HepG2 (cell line): ENCODE results near the gene CTSW. TPM values are rescaled to one million over a fixed set of nuclear protein-coding genes. Genes with fewer than 3 reads are reported as not detected.
A peak's percentile ranks its signal among the peaks of the same experiment; 100 is the strongest.

Source experiments
- BORCS8-MEF2B ChIP-seq: sonication (generic); formaldehyde crosslinking; IDR thresholded peaks from 2 replicates; pipeline ENCODE4 v1.8.0; 2022; ENCODE audit warnings: mild to moderate bottlenecking, missing genetic modification reagents
- FOXA1 ChIP-seq, 2 experiments: fragments of 450-650 bp in 1 of 2; sonication (generic) in 1 of 2; formaldehyde crosslinking in 1 of 2; IDR thresholded peaks; 2 replicates each; pipeline versions ENCODE4 v1.4.0 to v1.6.1; 2016 to 2020; ENCODE audit warnings: missing genetic modification reagents in 1 of 2
- HOXA5 ChIP-seq: sonication (generic); formaldehyde crosslinking; IDR thresholded peaks from 2 replicates; pipeline ENCODE4 v1.4.0; 2020; ENCODE audit warnings: missing genetic modification reagents
- KDM2A ChIP-seq: sonication (generic); formaldehyde crosslinking; IDR thresholded peaks from 2 replicates; pipeline ENCODE4 v1.4.0; 2020; ENCODE audit warnings: low read depth, missing genetic modification reagents, borderline replicate concordance
- POLR2G ChIP-seq: fragments of 200-400 bp; formaldehyde crosslinking; IDR thresholded peaks from 2 replicates; pipeline ENCODE4 v1.6.1; 2018; ENCODE audit warnings: mild to moderate bottlenecking, low read depth, low read length, moderate library complexity
- TBX2 ChIP-seq: sonication (generic); formaldehyde crosslinking; IDR thresholded peaks from 2 replicates; pipeline ENCODE4 v1.5.0; 2020; ENCODE audit warnings: missing genetic modification reagents, mild to moderate bottlenecking, borderline replicate concordance
- ZFY ChIP-seq: sonication (generic); formaldehyde crosslinking; IDR thresholded peaks from 2 replicates; pipeline ENCODE4 v1.4.0; 2020; ENCODE audit warnings: missing genetic modification reagents
- ZMYM3 ChIP-seq: sonication (generic); formaldehyde crosslinking; IDR thresholded peaks from 2 replicates; pipeline ENCODE4 v1.5.1; 2020; ENCODE audit warnings: mild to moderate bottlenecking, missing genetic modification reagents
- ZMYM4 ChIP-seq: sonication (generic); formaldehyde crosslinking; IDR thresholded peaks from 2 replicates; pipeline ENCODE4 v1.8.1; 2023; ENCODE audit warnings: mild to moderate bottlenecking, missing genetic modification reagents
- ZNF205 ChIP-seq: IDR thresholded peaks from 2 replicates; pipeline ENCODE4 v1.6.1; 2018; ENCODE audit warnings: missing biosample characterization, missing genetic modification reagents
- ZNF724P ChIP-seq: sonication (generic); formaldehyde crosslinking; IDR thresholded peaks from 2 replicates; pipeline ENCODE4 v1.8.0; 2022; ENCODE audit warnings: missing genetic modification reagents, borderline replicate concordance
- polyA plus RNA-seq, 8 experiments: library from polyadenylated mRNA; depleted of rRNA in 3 of 8; stranded (reverse) in 7 of 8; unstranded in 1 of 8; fragments of >200 nt; fragmentation: Illumina TruSeq in 4 of 8; extraction: Trizol in 4 of 8; gene quantifications; 2 replicates each; pipeline versions ENCODE4 v1.2.1 to v1.2.3, GENCODE V29; 2011 to 2016; ENCODE audit warnings: low read depth in 4 of 8, missing spikeins in 1 of 8, mixed read lengths in 1 of 8; ENCODE audit not compliant: insufficient read depth in 1 of 8
- total RNA-seq, 5 experiments: library from RNA; depleted of rRNA; stranded (reverse); fragments of >200 nt; fragmentation: Illumina TruSeq; extraction: Trizol; gene quantifications; 2 replicates each; pipeline ENCODE4 v1.2.3, GENCODE V29; 2016; ENCODE audit warnings: low read depth in 1 of 5
- TF ChIP-seq, protein P1 (sequence below): sonication (generic); formaldehyde crosslinking; IDR thresholded peaks from 2 replicates; pipeline ENCODE4 v1.5.1; 2020; ENCODE audit warnings: mild to moderate bottlenecking, missing genetic modification reagents
- TF ChIP-seq, protein P2 (sequence below): sonication (generic); formaldehyde crosslinking; IDR thresholded peaks from 2 replicates; pipeline ENCODE4 v1.4.0; 2020; ENCODE audit warnings: mild to moderate bottlenecking, missing genetic modification reagents
- TF ChIP-seq, protein P3 (sequence below): sonication (generic); formaldehyde crosslinking; IDR thresholded peaks from 2 replicates; pipeline ENCODE4 v1.5.0; 2020; ENCODE audit warnings: mild to moderate bottlenecking, missing genetic modification reagents, borderline replicate concordance

CTSW gene
- total and polyA plus RNA-seq, 2 of the 13 experiments (the other 11 are each of a cell fraction or from before 2014, with no cell fraction given), result 0.09 TPM; not detected in 1

DNA sequence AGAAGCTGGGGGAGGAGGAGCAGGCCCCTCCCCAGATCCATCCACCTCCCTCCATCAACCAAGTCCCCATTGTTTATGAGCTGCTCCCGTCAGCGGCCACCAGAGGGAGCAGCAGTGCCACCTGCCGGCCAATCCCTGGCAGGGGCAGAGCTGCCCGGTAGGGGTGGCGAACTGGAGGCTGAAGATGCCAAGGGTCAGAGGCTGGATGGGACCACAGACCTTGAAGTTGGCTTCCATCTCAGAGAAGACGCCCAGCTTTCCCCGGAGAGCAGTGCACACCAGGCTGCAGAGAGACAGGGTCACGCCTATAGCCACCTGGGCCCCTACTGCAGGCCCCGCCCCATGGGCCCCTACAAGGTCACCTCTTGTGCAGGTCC lies 5.1 kb downstream of the CTSW start (continued):
- TF ChIP-seq ZNF205 (peak; percentile 69; the same call in 1 of the 2 replicates), ZMYM4 (peak; percentile 23; the same call in 1 of the 2 replicates), POLR2G (no peak), TBX2 (peak; percentile 28; the same call in 1 of the 2 replicates), HOXA5 (CRISPR knock-in tag) (0 out of 2 replicates have a peak, but pooled peaks have one; percentile 47), BORCS8-MEF2B (peak; percentile 28; the same call in 1 of the 2 replicates), ZMYM3 (CRISPR knock-in tag) (0 out of 2 replicates have a peak, but pooled peaks have one; percentile 37), ZNF724P (0 out of 2 replicates have a peak, but pooled peaks have one; percentile 46), FOXA1 (IDR thresholded peaks at IDR 0.05) (no peak), FOXA1 (CRISPR knock-in tag; IDR thresholded peaks at IDR 0.05) (peak; percentile 48; the same call in 1 of the 2 replicates), ZFY (CRISPR knock-in tag) (peak; percentile 21; the same call in 1 of the 2 replicates), KDM2A (CRISPR knock-in tag) (peak; percentile 78)
- TF ChIP-seq, protein P1, sequence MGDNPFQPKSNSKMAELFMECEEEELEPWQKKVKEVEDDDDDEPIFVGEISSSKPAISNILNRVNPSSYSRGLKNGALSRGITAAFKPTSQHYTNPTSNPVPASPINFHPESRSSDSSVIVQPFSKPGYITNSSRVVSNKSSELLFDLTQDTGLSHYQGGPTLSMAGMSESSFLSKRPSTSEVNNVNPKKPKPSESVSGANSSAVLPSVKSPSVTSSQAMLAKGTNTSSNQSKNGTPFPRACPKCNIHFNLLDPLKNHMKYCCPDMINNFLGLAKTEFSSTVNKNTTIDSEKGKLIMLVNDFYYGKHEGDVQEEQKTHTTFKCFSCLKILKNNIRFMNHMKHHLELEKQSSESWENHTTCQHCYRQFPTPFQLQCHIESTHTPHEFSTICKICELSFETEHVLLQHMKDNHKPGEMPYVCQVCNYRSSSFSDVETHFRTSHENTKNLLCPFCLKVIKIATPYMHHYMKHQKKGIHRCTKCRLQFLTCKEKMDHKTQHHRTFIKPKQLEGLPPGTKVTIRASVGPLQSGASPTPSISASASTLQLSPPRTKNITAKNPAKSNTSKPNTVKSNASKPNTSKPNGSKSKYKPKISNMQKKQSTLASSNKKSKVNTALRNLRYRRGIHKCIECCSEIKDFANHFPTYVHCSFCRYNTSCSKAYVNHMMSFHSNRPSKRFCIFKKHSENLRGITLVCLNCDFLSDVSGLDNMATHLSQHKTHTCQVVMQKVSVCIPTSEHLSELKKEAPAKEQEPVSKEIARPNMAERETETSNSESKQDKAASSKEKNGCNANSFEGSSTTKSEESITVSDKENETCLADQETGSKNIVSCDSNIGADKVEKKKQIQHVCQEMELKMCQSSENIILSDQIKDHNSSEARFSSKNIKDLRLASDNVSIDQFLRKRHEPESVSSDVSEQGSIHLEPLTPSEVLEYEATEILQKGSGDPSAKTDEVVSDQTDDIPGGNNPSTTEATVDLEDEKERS (CRISPR knock-in tag), result no peak
- TF ChIP-seq, protein P2, sequence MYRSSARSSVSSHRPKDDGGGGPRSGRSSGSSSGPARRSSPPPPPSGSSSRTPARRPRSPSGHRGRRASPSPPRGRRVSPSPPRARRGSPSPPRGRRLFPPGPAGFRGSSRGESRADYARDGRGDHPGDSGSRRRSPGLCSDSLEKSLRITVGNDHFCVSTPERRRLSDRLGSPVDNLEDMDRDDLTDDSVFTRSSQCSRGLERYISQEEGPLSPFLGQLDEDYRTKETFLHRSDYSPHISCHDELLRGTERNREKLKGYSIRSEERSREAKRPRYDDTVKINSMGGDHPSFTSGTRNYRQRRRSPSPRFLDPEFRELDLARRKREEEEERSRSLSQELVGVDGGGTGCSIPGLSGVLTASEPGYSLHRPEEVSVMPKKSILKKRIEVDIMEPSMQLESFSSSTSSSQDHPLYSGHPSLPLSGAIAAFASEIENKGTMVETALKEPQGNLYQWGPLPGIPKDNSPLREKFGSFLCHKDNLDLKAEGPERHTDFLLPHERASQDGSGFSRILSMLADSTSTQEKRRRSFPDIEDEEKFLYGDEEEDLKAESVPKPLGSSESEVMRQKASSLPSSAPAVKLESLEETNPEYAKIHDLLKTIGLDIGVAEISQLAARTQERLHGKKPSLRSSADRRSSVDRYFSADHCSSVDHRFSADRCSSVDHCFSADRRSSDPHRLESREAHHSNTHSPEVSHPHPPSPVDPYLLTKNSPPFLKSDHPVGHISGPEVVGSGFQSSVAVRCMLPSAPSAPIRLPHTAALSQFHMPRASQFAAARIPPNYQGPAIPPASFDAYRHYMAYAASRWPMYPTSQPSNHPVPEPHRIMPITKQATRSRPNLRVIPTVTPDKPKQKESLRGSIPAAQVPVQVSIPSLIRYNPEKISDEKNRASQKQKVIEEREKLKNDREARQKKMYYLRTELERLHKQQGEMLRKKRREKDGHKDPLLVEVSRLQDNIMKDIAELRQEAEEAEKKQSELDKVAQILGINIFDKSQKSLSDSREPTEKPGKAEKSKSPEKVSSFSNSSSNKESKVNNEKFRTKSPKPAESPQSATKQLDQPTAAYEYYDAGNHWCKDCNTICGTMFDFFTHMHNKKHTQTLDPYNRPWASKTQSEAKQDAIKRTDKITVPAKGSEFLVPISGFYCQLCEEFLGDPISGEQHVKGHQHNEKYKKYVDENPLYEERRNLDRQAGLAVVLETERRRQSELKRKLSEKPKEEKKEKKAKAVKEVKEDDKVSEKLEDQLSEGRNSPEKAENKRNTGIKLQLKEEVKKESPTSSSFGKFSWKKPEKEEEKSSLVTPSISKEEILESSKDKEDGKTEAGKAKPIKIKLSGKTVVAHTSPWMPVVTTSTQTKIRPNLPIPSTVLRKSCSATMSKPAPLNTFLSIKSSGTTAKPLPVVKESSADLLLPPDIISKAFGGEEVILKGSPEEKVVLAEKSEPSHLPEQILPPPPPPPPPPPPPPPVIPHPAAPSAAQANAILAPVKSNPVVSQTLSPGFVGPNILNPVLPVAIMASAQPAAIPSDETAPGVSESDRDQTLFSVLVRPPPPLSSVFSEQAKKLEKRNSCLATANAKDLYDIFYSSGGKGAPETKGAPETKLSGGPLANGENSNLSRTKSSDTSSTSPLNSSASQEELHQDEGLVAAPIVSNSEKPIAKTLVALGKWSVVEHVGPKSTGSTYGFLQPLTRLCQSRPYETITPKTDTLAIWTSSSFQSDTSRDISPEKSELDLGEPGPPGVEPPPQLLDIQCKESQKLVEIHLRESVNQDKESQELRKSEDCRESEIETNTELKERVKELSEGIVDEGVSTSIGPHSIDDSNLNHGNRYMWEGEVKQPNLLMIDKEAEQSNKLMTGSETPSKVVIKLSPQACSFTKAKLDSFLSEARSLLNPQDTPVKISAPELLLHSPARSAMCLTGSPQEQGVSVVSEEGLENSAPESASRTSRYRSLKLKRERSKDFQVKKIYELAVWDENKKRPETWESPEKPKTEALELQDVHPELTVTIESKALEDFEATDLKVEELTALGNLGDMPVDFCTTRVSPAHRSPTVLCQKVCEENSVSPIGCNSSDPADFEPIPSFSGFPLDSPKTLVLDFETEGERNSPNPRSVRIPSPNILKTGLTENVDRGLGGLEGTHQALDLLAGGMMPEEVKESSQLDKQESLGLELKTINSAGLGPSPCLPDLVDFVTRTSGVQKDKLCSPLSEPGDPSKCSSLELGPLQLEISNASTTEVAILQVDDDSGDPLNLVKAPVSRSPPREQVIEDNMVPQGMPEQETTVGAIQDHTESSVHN (CRISPR knock-in tag), result no peak
- TF ChIP-seq, protein P3, sequence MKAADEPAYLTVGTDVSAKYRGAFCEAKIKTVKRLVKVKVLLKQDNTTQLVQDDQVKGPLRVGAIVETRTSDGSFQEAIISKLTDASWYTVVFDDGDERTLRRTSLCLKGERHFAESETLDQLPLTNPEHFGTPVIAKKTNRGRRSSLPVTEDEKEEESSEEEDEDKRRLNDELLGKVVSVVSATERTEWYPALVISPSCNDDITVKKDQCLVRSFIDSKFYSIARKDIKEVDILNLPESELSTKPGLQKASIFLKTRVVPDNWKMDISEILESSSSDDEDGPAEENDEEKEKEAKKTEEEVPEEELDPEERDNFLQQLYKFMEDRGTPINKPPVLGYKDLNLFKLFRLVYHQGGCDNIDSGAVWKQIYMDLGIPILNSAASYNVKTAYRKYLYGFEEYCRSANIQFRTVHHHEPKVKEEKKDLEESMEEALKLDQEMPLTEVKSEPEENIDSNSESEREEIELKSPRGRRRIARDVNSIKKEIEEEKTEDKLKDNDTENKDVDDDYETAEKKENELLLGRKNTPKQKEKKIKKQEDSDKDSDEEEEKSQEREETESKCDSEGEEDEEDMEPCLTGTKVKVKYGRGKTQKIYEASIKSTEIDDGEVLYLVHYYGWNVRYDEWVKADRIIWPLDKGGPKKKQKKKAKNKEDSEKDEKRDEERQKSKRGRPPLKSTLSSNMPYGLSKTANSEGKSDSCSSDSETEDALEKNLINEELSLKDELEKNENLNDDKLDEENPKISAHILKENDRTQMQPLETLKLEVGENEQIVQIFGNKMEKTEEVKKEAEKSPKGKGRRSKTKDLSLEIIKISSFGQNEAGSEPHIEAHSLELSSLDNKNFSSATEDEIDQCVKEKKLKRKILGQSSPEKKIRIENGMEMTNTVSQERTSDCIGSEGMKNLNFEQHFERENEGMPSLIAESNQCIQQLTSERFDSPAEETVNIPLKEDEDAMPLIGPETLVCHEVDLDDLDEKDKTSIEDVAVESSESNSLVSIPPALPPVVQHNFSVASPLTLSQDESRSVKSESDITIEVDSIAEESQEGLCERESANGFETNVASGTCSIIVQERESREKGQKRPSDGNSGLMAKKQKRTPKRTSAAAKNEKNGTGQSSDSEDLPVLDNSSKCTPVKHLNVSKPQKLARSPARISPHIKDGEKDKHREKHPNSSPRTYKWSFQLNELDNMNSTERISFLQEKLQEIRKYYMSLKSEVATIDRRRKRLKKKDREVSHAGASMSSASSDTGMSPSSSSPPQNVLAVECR (CRISPR knock-in tag), result peak; percentile 37; the same call in 1 of the 2 replicates
